Endothelial cell of umbilical vein (primary cell): ENCODE measurements around the gene PAPPA. TPM values are rescaled to one million over a fixed set of nuclear protein-coding genes. Genes with fewer than 3 reads are reported as not detected.
A peak's percentile ranks its signal among the peaks of the same experiment; 100 is the strongest.

ENCODE experiments used
- BruUV-seq: library from RNA; stranded (reverse); fragments of 400-500 nt; replicated peaks from 2 replicates; lab custom pipeline; 2021; lab: Mats Ljungman, UMichigan
- CTCF ChIA-PET: fragments of 300-600, 350-600 bp; sonication (Branson Sonifier 250); formaldehyde crosslinking; loops from one replicate; lab custom pipeline; 2021; ENCODE audit warnings: antibody characterized with exemption, inconsistent platforms; lab: Charles Lee
- POLR2A ChIA-PET: fragments of 300-600, 350-600 bp; sonication (Branson Sonifier 250); formaldehyde crosslinking; loops from one replicate; lab custom pipeline; 2021; ENCODE audit warnings: antibody characterized with exemption, inconsistent platforms; lab: Charles Lee
- DNase-seq: peaks from one replicate; pipeline ENCODE4 v3.0.0-alpha.2; 2011; ENCODE audit warnings: low read depth, low spot score
- FAIRE-seq: peaks from 2 replicates; lab custom pipeline; 2011; peaks lifted over from hg19 to GRCh38; lab: Jason Lieb, UNC
- H2AFZ ChIP-seq: 2 replicates; pipeline ENCODE4 v1.6.0; 2012; ENCODE audit warnings: low read depth, low read length, control low read depth, inconsistent platforms
- H3K27ac ChIP-seq: 2 replicates; pipeline ENCODE4 v1.5.1; 2011; ENCODE audit warnings: low read depth, mild to moderate bottlenecking, control low read depth, low read length, moderate library complexity; ENCODE audit not compliant: insufficient read depth
- H3K27me3 ChIP-seq, 2 experiments: 2 replicates each; pipeline versions ENCODE4 v1.6.0 to v1.6.1; 2011; ENCODE audit warnings: low read length in 2 of 2, mixed read lengths in 1 of 2; ENCODE audit not compliant: control insufficient read depth in 2 of 2, insufficient read depth in 2 of 2
- H3K36me3 ChIP-seq, 2 experiments: 2 replicates in 1 of 2; 3 replicates in 1 of 2; pipeline ENCODE4 v1.5.1; 2011; ENCODE audit warnings: low read length in 2 of 2, mild to moderate bottlenecking in 1 of 2, moderate library complexity in 1 of 2; ENCODE audit not compliant: control insufficient read depth in 2 of 2, insufficient read depth in 2 of 2; ENCODE audit errors: extremely low read depth in 1 of 2
- H3K4me1 ChIP-seq: 3 replicates; pipeline ENCODE4 v1.5.1; 2011; ENCODE audit warnings: mild to moderate bottlenecking, low read length; ENCODE audit not compliant: control insufficient read depth, insufficient read depth; ENCODE audit errors: extremely low read depth
- H3K4me2 ChIP-seq: 2 replicates; pipeline ENCODE4 v1.6.1; 2011; ENCODE audit warnings: low read length, control low read depth, mixed read lengths; ENCODE audit not compliant: insufficient read depth
- H3K4me3 ChIP-seq, 3 experiments: fragments of 200-600 bp in 1 of 3; sonication (generic), shearing (Covaris generic) in 1 of 3; replicated peaks in 1 of 3; 2 replicates each; pipeline ENCODE4 v1.5.1; 2011 to 2016; ENCODE audit warnings: control low read depth in 3 of 3, low read length in 3 of 3, mild to moderate bottlenecking in 2 of 3, inconsistent platforms in 1 of 3, low read depth in 1 of 3, moderate library complexity in 1 of 3; ENCODE audit not compliant: insufficient read depth in 1 of 3
- H3K79me2 ChIP-seq: 2 replicates; pipeline ENCODE4 v1.6.0; 2012; ENCODE audit warnings: low read length, inconsistent platforms; ENCODE audit not compliant: control insufficient read depth, insufficient read depth
- H3K9ac ChIP-seq: replicated peaks from 2 replicates; pipeline ENCODE3; 2011; ENCODE audit warnings: low read length, control low read depth; ENCODE audit not compliant: insufficient read depth; ENCODE audit errors: extremely low read depth
- H3K9me1 ChIP-seq: replicated peaks from 3 replicates; pipeline ENCODE4 v1.6.0; 2011; ENCODE audit warnings: mild to moderate bottlenecking, low read length; ENCODE audit not compliant: control insufficient read depth, insufficient read depth; ENCODE audit errors: extremely low read depth
- H3K9me3 ChIP-seq: replicated peaks from 2 replicates; pipeline ENCODE4 v1.5.1; 2012; ENCODE audit warnings: low read length, inconsistent platforms; ENCODE audit not compliant: control insufficient read depth, insufficient read depth
- H4K20me1 ChIP-seq: replicated peaks from 2 replicates; pipeline ENCODE3; 2011; ENCODE audit warnings: mild to moderate bottlenecking, low read length; ENCODE audit not compliant: control insufficient read depth, insufficient read depth; ENCODE audit errors: extremely low read depth
- CTCF ChIP-seq, 2 donors: IDR thresholded peaks; 1 replicate in 1 of 2; 2 replicates in 1 of 2; pipeline ENCODE4 v1.5.1; 2011; ENCODE audit warnings: low read length in 2 of 2, mild to moderate bottlenecking in 2 of 2, moderate library complexity in 2 of 2, control low read depth in 1 of 2, inconsistent platforms in 1 of 2, low read depth in 1 of 2; ENCODE audit not compliant: insufficient read depth in 1 of 2; ENCODE audit errors: extremely low read depth in 1 of 2
- FOS ChIP-seq: IDR thresholded peaks from 2 replicates; pipeline ENCODE4 v1.6.1; 2011; ENCODE audit warnings: mild to moderate bottlenecking, low read length, moderate library complexity, borderline replicate concordance; ENCODE audit not compliant: insufficient read depth
- GATA2 ChIP-seq: IDR thresholded peaks from 2 replicates; pipeline ENCODE4 v1.7.0; 2011; ENCODE audit warnings: low read depth, mild to moderate bottlenecking, moderate library complexity, mixed read lengths, low read length; ENCODE audit not compliant: insufficient read length, insufficient read depth
- JUN ChIP-seq: IDR thresholded peaks from 2 replicates; pipeline ENCODE4 v1.6.1; 2011; ENCODE audit warnings: borderline replicate concordance, low read depth; ENCODE audit not compliant: insufficient read length, insufficient read depth
- POLR2AphosphoS5 ChIP-seq: IDR thresholded peaks from 2 replicates; pipeline ENCODE4 v1.6.1; 2012; ENCODE audit warnings: low read depth, mild to moderate bottlenecking, control low read depth, low read length, moderate library complexity; ENCODE audit not compliant: insufficient read depth
- dilution Hi-C: fragments of 300-500 bp; cut with MboI; formaldehyde crosslinking; loops from one replicate; pipeline ENCODE4 v1.15.0; 2019; ENCODE audit warnings: low sequenced_read_pairs; ENCODE audit not compliant: extremely low pct_ligation_motif_present
- intact Hi-C: fragments of 100-400 bp; cut with micrococcal nuclease; formaldehyde crosslinking; loops from one replicate; pipeline ENCODE4 v1.10.0; 2022
- polyA plus RNA-seq, 4 experiments: library from polyadenylated mRNA; depleted of rRNA in 3 of 4; stranded (reverse) in 3 of 4; unstranded in 1 of 4; fragments of >200 nt; gene quantifications; 2 replicates each; pipeline versions ENCODE4 v1.2.1 to v1.2.3, GENCODE V29; 2011 to 2012; ENCODE audit warnings: missing spikeins in 1 of 4
- total RNA-seq: library from RNA; stranded (reverse); gene quantifications from 2 replicates; pipeline ENCODE4 v1.2.3, GENCODE V29; 2021

The PAPPA gene
- total and polyA plus RNA-seq, 2 donors (not counting 3 experiments of a cell fraction or from before 2014, with no cell fraction given) = 0.13 to 0.41 TPM

GRCh38 chr9:116193636-116194035 is 40.0 kb downstream of the PAPPA start:
- no peak overlapping the region for H3K27ac ChIP-seq
- H3K27me3 ChIP-seq = no peaks in the 10 kb centered on the region
- CTCF ChIA-PET = interaction anchor here (1.2 kb wide), 1 partner anchor 18 kb away, joined by 3 read pairs; no protein-coding TSS in a partner anchor
- BruUV-seq = no TSS peak
- FAIRE-seq = no peak
- H3K4me1 ChIP-seq = peaks cover 3% of the 10 kb centered on the region
- H3K79me2 ChIP-seq = no peaks in the 10 kb centered on the region
- dilution Hi-C loops (no loop called here), intact Hi-C loops (no loop called here)
- no peak overlapping the region for H3K9ac ChIP-seq
- no peak overlapping the region for H2AFZ ChIP-seq
- peak; percentile 26 for DNase-seq
- POLR2A ChIA-PET = no interaction called here
- no peaks in the 10 kb centered on the region for H3K9me1 ChIP-seq
- no peaks in the 10 kb centered on the region for H3K36me3 ChIP-seq
- no peak overlapping the region for H3K4me3 ChIP-seq
- H4K20me1 ChIP-seq = no peaks in the 10 kb centered on the region
- no peaks in the 10 kb centered on the region for H3K9me3 ChIP-seq
- H3K4me2 ChIP-seq = no peak overlapping the region
- peak; percentile 98 for TF ChIP-seq GATA2
- TF ChIP-seq JUN = peak; percentile 39
- TF ChIP-seq FOS = peak; percentile 95
- TF ChIP-seq CTCF (IDR thresholded peaks at IDR 0.05; ENCODE audit: extremely low read depth in 1 of 2, insufficient read depth in 1 of 2, low read depth in 1 of 2, low read length in 2 of 2) = no peak

- Histone ChIP-seq H2AFZ (no peak overlapping the region), H3K79me2 (no peaks in the 10 kb centered on the region), H3K4me2 (no peak overlapping the region), H3K27me3 (no peaks in the 10 kb centered on the region), H3K9me3 (no peaks in the 10 kb centered on the region), H4K20me1 (no peaks in the 10 kb centered on the region), H3K4me1 (peaks cover 3% of the 10 kb centered on the region), H3K9me1 (no peaks in the 10 kb centered on the region), H3K36me3 (no peaks in the 10 kb centered on the region), H3K9ac (no peak overlapping the region), H3K4me3 (no peak overlapping the region), H3K27ac (no peak overlapping the region)
- dilution Hi-C loops (no loop called here), intact Hi-C loops (no loop called here)
- DNase-seq (no peak), FAIRE-seq (no peak)
- ChIA-PET POLR2A (no interaction called here), CTCF (no interaction called here)
- BruUV-seq = no TSS peak
- TF ChIP-seq POLR2AphosphoS5 = no peak
Measured at GRCh38 chr9:116196806-116197205, 43.2 kb downstream of the PAPPA start.
